DOHH2 (cell line): ENCODE results near the gene MUSK.

ENCODE experiments used
- H3F3A ChIP-seq: fragments of 200-600 bp; sonication (generic), shearing (Covaris generic); 2 replicates; pipeline ENCODE4 v1.6.0; 2016; ENCODE audit warnings: antibody characterized with exemption, mild to moderate bottlenecking; ENCODE audit not compliant: control insufficient read depth, insufficient read depth
- H3K27ac ChIP-seq: fragments of 200-600 bp; sonication (generic); 2 replicates; pipeline ENCODE4 v1.5.1; 2014; ENCODE audit warnings: low read depth, mild to moderate bottlenecking, low read length, moderate library complexity
- H3K27me3 ChIP-seq: fragments of 200-600 bp; sonication (generic); 2 replicates; pipeline ENCODE4 v1.6.1; 2014; ENCODE audit warnings: mild to moderate bottlenecking, low read length, mixed read lengths; ENCODE audit not compliant: control insufficient read depth
- H3K36me3 ChIP-seq: fragments of 200-600 bp; sonication (generic); 2 replicates; pipeline ENCODE4 v1.6.1; 2014; ENCODE audit warnings: mild to moderate bottlenecking, low read length, moderate library complexity, mixed read lengths; ENCODE audit not compliant: control insufficient read depth
- H3K4me1 ChIP-seq: fragments of 200-600 bp; sonication (generic); 2 replicates; pipeline ENCODE4 v1.6.1; 2014; ENCODE audit warnings: mild to moderate bottlenecking, low read length, mixed read lengths; ENCODE audit not compliant: control insufficient read depth
- H3K4me2 ChIP-seq: fragments of 200-600 bp; sonication (generic); 2 replicates; pipeline ENCODE4 v1.6.0; 2014; ENCODE audit warnings: mild to moderate bottlenecking, low read length, moderate library complexity
- H3K4me3 ChIP-seq: fragments of 200-600 bp; sonication (generic); 2 replicates; pipeline ENCODE4 v1.5.1; 2014; ENCODE audit warnings: mild to moderate bottlenecking, low read length, mixed read lengths
- H3K79me2 ChIP-seq: fragments of 200-600 bp; sonication (generic); 2 replicates; pipeline ENCODE4 v1.6.1; 2014; ENCODE audit warnings: mild to moderate bottlenecking, low read length, mixed read lengths; ENCODE audit not compliant: control insufficient read depth
- H3K9me2 ChIP-seq: fragments of 200-600 bp; sonication (generic); replicated peaks from 2 replicates; pipeline ENCODE4 v1.6.1; 2014; ENCODE audit warnings: mild to moderate bottlenecking, low read length, mixed read lengths; ENCODE audit not compliant: control insufficient read depth
- H3K9me3 ChIP-seq: fragments of 200-600 bp; sonication (generic); 2 replicates; pipeline ENCODE4 v1.6.1; 2014; ENCODE audit warnings: antibody characterized with exemption, low read length, mixed read lengths; ENCODE audit not compliant: control insufficient read depth, insufficient read depth
- H4K20me1 ChIP-seq: fragments of 200-600 bp; sonication (generic); 2 replicates; pipeline ENCODE4 v1.6.0; 2014; ENCODE audit warnings: low read depth, mild to moderate bottlenecking, antibody characterized with exemption, low read length, moderate library complexity; ENCODE audit not compliant: control insufficient read depth, insufficient read depth
- EZH2phosphoT487 ChIP-seq: fragments of 200-600 bp; sonication (generic); IDR thresholded peaks from 2 replicates; pipeline ENCODE4 v1.6.1; 2017; ENCODE audit warnings: borderline replicate concordance, mild to moderate bottlenecking, antibody characterized with exemption, low read length, moderate library complexity, mixed read lengths
- TF ChIP-seq, protein P1 (sequence below): fragments of 200-600 bp; sonication (generic); IDR thresholded peaks from one replicate; pipeline ENCODE4 v1.5.1; 2014; ENCODE audit warnings: antibody characterized with exemption, mild to moderate bottlenecking, low read depth, low read length; ENCODE audit not compliant: poor library complexity, severe bottlenecking

Gene MUSK

DNA sequence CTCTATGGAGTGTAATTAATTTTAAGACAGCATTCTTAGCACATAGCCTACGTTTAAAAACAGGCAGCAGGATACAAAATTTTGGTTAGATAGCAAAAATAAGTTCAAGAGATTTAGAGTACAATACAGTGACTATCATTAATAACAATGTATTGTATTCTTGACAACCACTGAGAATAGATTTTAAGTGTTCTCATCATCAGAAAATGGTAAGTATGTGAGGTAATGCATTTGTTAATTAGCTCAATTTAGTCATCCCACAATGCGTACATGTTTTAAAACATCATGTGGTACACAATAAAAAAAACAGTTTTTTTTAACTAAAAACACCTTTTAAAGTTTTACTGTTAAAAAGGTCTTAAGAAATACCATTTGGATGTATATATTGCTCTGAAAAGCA is 94.2 kb downstream of the MUSK start:
- Histone ChIP-seq H4K20me1 (no peaks in the 10 kb centered on the region), H3K9me3 (no peaks in the 10 kb centered on the region), H3K4me1 (no peaks in the 10 kb centered on the region), H3F3A (no peaks in the 10 kb centered on the region), H3K9me2 (no peaks in the 10 kb centered on the region), H3K4me3 (no peak overlapping the region), H3K27me3 (no peaks in the 10 kb centered on the region), H3K79me2 (no peaks in the 10 kb centered on the region), H3K4me2 (no peak overlapping the region), H3K27ac (no peak overlapping the region), H3K36me3 (no peaks in the 10 kb centered on the region)
- TF ChIP-seq, protein P1, sequence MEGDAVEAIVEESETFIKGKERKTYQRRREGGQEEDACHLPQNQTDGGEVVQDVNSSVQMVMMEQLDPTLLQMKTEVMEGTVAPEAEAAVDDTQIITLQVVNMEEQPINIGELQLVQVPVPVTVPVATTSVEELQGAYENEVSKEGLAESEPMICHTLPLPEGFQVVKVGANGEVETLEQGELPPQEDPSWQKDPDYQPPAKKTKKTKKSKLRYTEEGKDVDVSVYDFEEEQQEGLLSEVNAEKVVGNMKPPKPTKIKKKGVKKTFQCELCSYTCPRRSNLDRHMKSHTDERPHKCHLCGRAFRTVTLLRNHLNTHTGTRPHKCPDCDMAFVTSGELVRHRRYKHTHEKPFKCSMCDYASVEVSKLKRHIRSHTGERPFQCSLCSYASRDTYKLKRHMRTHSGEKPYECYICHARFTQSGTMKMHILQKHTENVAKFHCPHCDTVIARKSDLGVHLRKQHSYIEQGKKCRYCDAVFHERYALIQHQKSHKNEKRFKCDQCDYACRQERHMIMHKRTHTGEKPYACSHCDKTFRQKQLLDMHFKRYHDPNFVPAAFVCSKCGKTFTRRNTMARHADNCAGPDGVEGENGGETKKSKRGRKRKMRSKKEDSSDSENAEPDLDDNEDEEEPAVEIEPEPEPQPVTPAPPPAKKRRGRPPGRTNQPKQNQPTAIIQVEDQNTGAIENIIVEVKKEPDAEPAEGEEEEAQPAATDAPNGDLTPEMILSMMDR, result no peak
- no peak for TF ChIP-seq EZH2phosphoT487

DNA sequence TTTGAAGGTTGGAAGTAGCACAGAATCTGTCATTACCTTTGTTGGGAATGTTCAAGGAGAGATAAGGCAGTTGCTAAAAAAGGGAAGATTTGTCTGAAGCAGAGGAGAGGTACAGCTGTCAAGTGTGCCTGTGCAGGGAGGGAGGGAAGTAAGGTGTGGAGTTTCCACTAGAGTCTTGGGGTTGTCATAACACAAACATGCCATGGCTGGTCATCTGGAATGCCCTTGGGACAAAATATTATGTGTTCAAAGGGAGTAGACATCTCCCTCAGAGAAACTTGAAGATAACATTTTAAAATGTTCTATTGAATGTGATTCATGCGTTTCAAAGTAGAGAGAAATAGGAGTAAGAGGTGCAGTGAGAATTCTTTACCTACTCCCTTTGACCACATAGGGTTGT is 95.0 kb downstream of the MUSK start:
- no peaks in the 10 kb centered on the region for H3K4me1 ChIP-seq
- no peaks in the 10 kb centered on the region for H3K36me3 ChIP-seq
- no peaks in the 10 kb centered on the region for H3F3A ChIP-seq
- H3K4me2 ChIP-seq, result no peak overlapping the region
- no peaks in the 10 kb centered on the region for H3K79me2 ChIP-seq
- no peaks in the 10 kb centered on the region for H4K20me1 ChIP-seq
- H3K27ac ChIP-seq, result no peak overlapping the region
- TF ChIP-seq EZH2phosphoT487, result no peak
- TF ChIP-seq, protein P1, result no peak
- H3K9me2 ChIP-seq, result no peaks in the 10 kb centered on the region
- H3K4me3 ChIP-seq, result no peak overlapping the region
- no peaks in the 10 kb centered on the region for H3K9me3 ChIP-seq
- no peaks in the 10 kb centered on the region for H3K27me3 ChIP-seq

DNA sequence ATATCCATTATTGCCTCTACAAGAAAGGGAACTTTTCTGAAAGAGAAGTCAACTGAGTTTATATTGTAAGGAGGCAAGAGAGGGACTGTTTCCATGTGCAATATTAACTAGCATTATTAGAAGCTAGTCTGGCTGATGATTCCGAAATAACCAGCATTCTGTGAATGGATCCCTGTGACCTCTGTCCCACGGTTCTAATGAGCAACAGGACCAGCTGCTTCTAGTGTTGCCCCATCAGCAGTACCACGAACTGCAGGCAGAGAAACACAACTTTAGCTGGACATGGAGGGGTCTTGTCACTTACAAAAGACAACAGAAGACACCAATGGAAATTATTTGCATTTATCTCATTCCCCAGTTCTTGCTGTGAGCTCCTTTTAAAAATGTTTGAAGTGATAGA is 95.4 kb downstream of the MUSK start:
- H3F3A ChIP-seq, result no peaks in the 10 kb centered on the region
- no peaks in the 10 kb centered on the region for H3K4me1 ChIP-seq
- no peaks in the 10 kb centered on the region for H4K20me1 ChIP-seq
- no peak for TF ChIP-seq EZH2phosphoT487
- TF ChIP-seq, protein P1, result no peak
- H3K27ac ChIP-seq, result no peak overlapping the region
- H3K9me3 ChIP-seq, result no peaks in the 10 kb centered on the region
- H3K4me3 ChIP-seq, result no peak overlapping the region
- no peaks in the 10 kb centered on the region for H3K36me3 ChIP-seq
- no peaks in the 10 kb centered on the region for H3K27me3 ChIP-seq
- H3K4me2 ChIP-seq, result no peak overlapping the region
- H3K79me2 ChIP-seq, result no peaks in the 10 kb centered on the region
- H3K9me2 ChIP-seq, result no peaks in the 10 kb centered on the region

DNA sequence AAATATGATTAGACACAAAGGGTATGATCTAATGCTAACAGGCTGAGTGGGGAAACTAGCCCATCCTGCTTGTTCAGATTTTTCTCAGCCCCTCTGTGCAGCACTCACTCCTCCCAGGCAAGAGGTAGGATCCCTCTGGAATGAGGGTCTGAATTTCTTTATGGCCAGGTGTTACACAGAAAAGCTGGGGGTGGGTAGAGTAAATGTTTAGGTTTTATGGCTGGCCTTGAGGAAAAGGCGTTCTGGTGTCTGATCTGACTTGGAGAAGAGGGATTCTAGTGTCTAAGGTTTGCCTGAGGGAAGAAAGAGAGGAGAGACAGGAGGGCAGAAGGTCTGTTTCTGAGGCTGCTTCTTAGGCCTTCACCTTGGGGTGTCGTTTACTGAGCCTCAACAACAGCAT is 97.3 kb downstream of the MUSK start:
- TF ChIP-seq, protein P1, result no peak
- TF ChIP-seq EZH2phosphoT487, result no peak
- H3K36me3 ChIP-seq, result no peaks in the 10 kb centered on the region
- no peak overlapping the region for H3K27ac ChIP-seq
- no peaks in the 10 kb centered on the region for H3K4me1 ChIP-seq
- no peak overlapping the region for H3K4me3 ChIP-seq
- H3F3A ChIP-seq, result no peaks in the 10 kb centered on the region
- no peaks in the 10 kb centered on the region for H3K9me2 ChIP-seq
- no peak overlapping the region for H3K4me2 ChIP-seq
- H3K9me3 ChIP-seq, result no peaks in the 10 kb centered on the region
- H3K27me3 ChIP-seq, result no peaks in the 10 kb centered on the region
- no peaks in the 10 kb centered on the region for H3K79me2 ChIP-seq
- H4K20me1 ChIP-seq, result no peaks in the 10 kb centered on the region
